OCI-LY7 (cell line): ENCODE measurements around the gene SYT7.

Source experiments
- EZH2phosphoT487 ChIP-seq: fragments of 200-600 bp; sonication (generic); IDR thresholded peaks from 2 replicates; pipeline ENCODE4 v1.6.1; 2018; ENCODE audit warnings: low read depth, borderline replicate concordance, mild to moderate bottlenecking, mixed run types, antibody characterized with exemption, low read length, moderate library complexity, mixed read lengths
- TF ChIP-seq, protein P1 (sequence below): fragments of 200-600 bp; sonication (generic); conservative IDR thresholded peaks from 2 replicates; pipeline ENCODE4 v1.5.1; 2014; ENCODE audit warnings: mild to moderate bottlenecking, antibody characterized with exemption, low read length, moderate library complexity, mixed read lengths

DNA sequence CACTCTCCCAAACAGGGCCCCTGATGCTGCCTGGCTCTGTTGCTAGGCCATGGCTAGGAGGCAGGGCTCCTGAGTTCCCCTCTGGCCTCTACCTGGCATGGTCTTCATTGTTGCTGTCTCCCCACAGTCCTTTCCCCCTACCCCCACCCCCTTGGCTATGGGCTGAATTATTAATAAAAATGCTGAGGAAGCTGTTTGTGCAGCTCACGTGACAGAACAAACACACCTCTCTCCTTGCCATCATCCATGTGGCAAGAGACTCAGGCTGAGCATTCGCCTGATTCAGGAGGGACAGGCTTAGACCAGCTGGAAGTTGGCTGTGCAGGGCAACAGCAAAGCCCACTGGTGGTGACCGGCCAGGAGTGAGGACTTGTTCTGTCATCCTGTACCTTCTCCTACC is 4.2 kb upstream of the SYT7 start:
- TF ChIP-seq, protein P1, sequence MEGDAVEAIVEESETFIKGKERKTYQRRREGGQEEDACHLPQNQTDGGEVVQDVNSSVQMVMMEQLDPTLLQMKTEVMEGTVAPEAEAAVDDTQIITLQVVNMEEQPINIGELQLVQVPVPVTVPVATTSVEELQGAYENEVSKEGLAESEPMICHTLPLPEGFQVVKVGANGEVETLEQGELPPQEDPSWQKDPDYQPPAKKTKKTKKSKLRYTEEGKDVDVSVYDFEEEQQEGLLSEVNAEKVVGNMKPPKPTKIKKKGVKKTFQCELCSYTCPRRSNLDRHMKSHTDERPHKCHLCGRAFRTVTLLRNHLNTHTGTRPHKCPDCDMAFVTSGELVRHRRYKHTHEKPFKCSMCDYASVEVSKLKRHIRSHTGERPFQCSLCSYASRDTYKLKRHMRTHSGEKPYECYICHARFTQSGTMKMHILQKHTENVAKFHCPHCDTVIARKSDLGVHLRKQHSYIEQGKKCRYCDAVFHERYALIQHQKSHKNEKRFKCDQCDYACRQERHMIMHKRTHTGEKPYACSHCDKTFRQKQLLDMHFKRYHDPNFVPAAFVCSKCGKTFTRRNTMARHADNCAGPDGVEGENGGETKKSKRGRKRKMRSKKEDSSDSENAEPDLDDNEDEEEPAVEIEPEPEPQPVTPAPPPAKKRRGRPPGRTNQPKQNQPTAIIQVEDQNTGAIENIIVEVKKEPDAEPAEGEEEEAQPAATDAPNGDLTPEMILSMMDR: no peak
- no peak for TF ChIP-seq EZH2phosphoT487
